Parathyroid adenoma (tissue), 2 donors: Measurements from ENCODE around the gene PFDN6.

ENCODE experiments used
- H2AFZ ChIP-seq: fragments of 300-600 bp; sonication (generic); one replicate; pipeline ENCODE4 v1.7.0; 2017; ENCODE audit warnings: antibody characterized with exemption, mild to moderate bottlenecking
- H3K27ac ChIP-seq: fragments of 300-600 bp; sonication (generic); one replicate; pipeline ENCODE4 v1.7.0; 2017
- H3K27me3 ChIP-seq: fragments of 300-600 bp; sonication (generic); one replicate; pipeline ENCODE4 v1.7.0; 2017; ENCODE audit warnings: low read length; ENCODE audit not compliant: control insufficient read depth, insufficient read depth
- H3K36me3 ChIP-seq: fragments of 300-600 bp; sonication (generic); one replicate; pipeline ENCODE4 v1.7.0; 2017; ENCODE audit warnings: low read length; ENCODE audit not compliant: control insufficient read depth, insufficient read depth
- H3K4me1 ChIP-seq: fragments of 300-600 bp; sonication (generic); one replicate; pipeline ENCODE4 v1.7.0; 2017; ENCODE audit warnings: control low read depth
- H3K4me2 ChIP-seq: fragments of 300-600 bp; sonication (generic); one replicate; pipeline ENCODE4 v1.7.0; 2017; ENCODE audit warnings: low read length
- H3K4me3 ChIP-seq: fragments of 300-600 bp; sonication (generic); one replicate; pipeline ENCODE4 v1.7.0; 2017; ENCODE audit warnings: low read depth, low read length
- H3K79me2 ChIP-seq: fragments of 300-600 bp; sonication (generic); one replicate; pipeline ENCODE4 v1.7.0; 2017; ENCODE audit warnings: control low read depth
- H3K9ac ChIP-seq: fragments of 300-600 bp; sonication (generic); one replicate; pipeline ENCODE4 v1.7.0; 2017; ENCODE audit warnings: mild to moderate bottlenecking
- H3K9me3 ChIP-seq: fragments of 300-600 bp; sonication (generic); one replicate; pipeline ENCODE4 v1.7.0; 2017; ENCODE audit warnings: low read length; ENCODE audit not compliant: control insufficient read depth
- TF ChIP-seq, protein P1 (sequence below): fragments of 300-600 bp; sonication (generic); IDR thresholded peaks from one replicate; pipeline ENCODE4 v1.7.0; 2017; ENCODE audit warnings: antibody characterized with exemption, mild to moderate bottlenecking
- donor health status: primary hyperparathyroidism.

Gene PFDN6

GRCh38 chr6:33323623-33323948 is 34.2 kb downstream of the PFDN6 start:
- H3K79me2 ChIP-seq, result peaks cover 7% of the 10 kb centered on the region
- H3K9me3 ChIP-seq, result no peaks in the 10 kb centered on the region
- no peaks in the 10 kb centered on the region for H3K36me3 ChIP-seq
- H3K27me3 ChIP-seq, result no peaks in the 10 kb centered on the region
- peak overlapping the region; percentile 86 for H3K27ac ChIP-seq
- H3K4me3 ChIP-seq, result peak overlapping the region; percentile 91
- peaks cover 33% of the 10 kb centered on the region for H3K4me1 ChIP-seq
- peak overlapping the region; percentile 5 for H3K9ac ChIP-seq
- peak overlapping the region; percentile 93 for H2AFZ ChIP-seq
- TF ChIP-seq, protein P1, sequence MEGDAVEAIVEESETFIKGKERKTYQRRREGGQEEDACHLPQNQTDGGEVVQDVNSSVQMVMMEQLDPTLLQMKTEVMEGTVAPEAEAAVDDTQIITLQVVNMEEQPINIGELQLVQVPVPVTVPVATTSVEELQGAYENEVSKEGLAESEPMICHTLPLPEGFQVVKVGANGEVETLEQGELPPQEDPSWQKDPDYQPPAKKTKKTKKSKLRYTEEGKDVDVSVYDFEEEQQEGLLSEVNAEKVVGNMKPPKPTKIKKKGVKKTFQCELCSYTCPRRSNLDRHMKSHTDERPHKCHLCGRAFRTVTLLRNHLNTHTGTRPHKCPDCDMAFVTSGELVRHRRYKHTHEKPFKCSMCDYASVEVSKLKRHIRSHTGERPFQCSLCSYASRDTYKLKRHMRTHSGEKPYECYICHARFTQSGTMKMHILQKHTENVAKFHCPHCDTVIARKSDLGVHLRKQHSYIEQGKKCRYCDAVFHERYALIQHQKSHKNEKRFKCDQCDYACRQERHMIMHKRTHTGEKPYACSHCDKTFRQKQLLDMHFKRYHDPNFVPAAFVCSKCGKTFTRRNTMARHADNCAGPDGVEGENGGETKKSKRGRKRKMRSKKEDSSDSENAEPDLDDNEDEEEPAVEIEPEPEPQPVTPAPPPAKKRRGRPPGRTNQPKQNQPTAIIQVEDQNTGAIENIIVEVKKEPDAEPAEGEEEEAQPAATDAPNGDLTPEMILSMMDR, result no peak
- H3K4me2 ChIP-seq, result peak overlapping the region; percentile 96

GRCh38 chr6:33324125-33324524 is 34.7 kb downstream of the PFDN6 start:
- no peaks in the 10 kb centered on the region for H3K27me3 ChIP-seq
- TF ChIP-seq, protein P1, result no peak
- H3K4me2 ChIP-seq, result peak overlapping the region; percentile 96
- no peak overlapping the region for H3K27ac ChIP-seq
- H2AFZ ChIP-seq, result peak overlapping the region; percentile 93
- peaks cover 30% of the 10 kb centered on the region for H3K4me1 ChIP-seq
- no peak overlapping the region for H3K9ac ChIP-seq
- H3K79me2 ChIP-seq, result peaks cover 6% of the 10 kb centered on the region
- no peaks in the 10 kb centered on the region for H3K36me3 ChIP-seq
- H3K4me3 ChIP-seq, result peak overlapping the region; percentile 91
- H3K9me3 ChIP-seq, result no peaks in the 10 kb centered on the region

GRCh38 chr6:33329058-33329457 is 39.7 kb downstream of the PFDN6 start:
- Histone ChIP-seq H3K9me3 (no peaks in the 10 kb centered on the region), H3K4me2 (no peak overlapping the region), H3K4me3 (no peak overlapping the region), H3K79me2 (no peaks in the 10 kb centered on the region), H3K27me3 (no peaks in the 10 kb centered on the region), H3K36me3 (no peaks in the 10 kb centered on the region), H3K27ac (no peak overlapping the region), H3K4me1 (no peaks in the 10 kb centered on the region), H3K9ac (no peak overlapping the region), H2AFZ (no peak overlapping the region)
- TF ChIP-seq, protein P1, result no peak

- H3K9me3 ChIP-seq, result no peaks in the 10 kb centered on the region
Measured at GRCh38 chr6:33330736-33331135, 41.3 kb downstream of the PFDN6 start.

DNA sequence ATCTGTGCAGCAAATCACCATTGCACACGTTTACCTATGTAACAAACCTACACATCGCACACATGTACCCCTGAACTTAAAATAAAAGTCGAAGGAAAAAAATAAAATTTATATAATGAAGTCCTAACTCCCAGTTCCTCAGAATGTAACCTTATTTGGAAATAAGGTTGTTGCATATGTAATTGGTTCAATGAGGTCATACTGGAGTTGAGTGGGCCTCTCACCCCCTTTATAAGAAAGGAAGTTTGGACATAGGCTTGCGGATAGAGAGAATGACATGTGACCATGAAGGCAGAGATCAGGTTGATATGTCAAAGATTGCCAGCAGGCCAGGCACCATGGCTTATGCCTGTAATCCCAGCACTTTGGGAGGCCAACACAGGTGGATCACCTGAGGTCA is 44.3 kb downstream of the PFDN6 start:
- no peaks in the 10 kb centered on the region for H3K36me3 ChIP-seq
- TF ChIP-seq, protein P1, result no peak
- H3K27me3 ChIP-seq, result no peaks in the 10 kb centered on the region
- no peak overlapping the region for H3K4me3 ChIP-seq
- no peaks in the 10 kb centered on the region for H3K9me3 ChIP-seq
- no peak overlapping the region for H3K4me2 ChIP-seq
- no peak overlapping the region for H3K9ac ChIP-seq
- H3K79me2 ChIP-seq, result no peaks in the 10 kb centered on the region
- no peaks in the 10 kb centered on the region for H3K4me1 ChIP-seq
- H3K27ac ChIP-seq, result no peak overlapping the region
- H2AFZ ChIP-seq, result no peak overlapping the region

More at GRCh38 chr6:33330736-33331135, 41.3 kb downstream of the PFDN6 start:
- no peaks in the 10 kb centered on the region for H3K27me3 ChIP-seq
- H3K79me2 ChIP-seq, result no peaks in the 10 kb centered on the region
- no peaks in the 10 kb centered on the region for H3K36me3 ChIP-seq
- no peak overlapping the region for H3K4me3 ChIP-seq
- no peak overlapping the region for H3K27ac ChIP-seq
- TF ChIP-seq, protein P1, result no peak
- H3K4me1 ChIP-seq, result no peaks in the 10 kb centered on the region
- no peak overlapping the region for H3K9ac ChIP-seq
- no peak overlapping the region for H3K4me2 ChIP-seq
- no peak overlapping the region for H2AFZ ChIP-seq
